Testis (tissue), 3 donors: ENCODE measurements around the gene ING5. TPM values are rescaled to one million over a fixed set of nuclear protein-coding genes. Genes with fewer than 3 reads are reported as not detected.

Experiments used
- DNase-seq: peaks from one replicate; pipeline ENCODE4 v3.0.0-alpha.2; 2019
- H3K27ac ChIP-seq, 2 donors: fragments of 200-600 bp; sonication (generic); one replicate each; pipeline ENCODE4 v1.5.1; 2019
- H3K27me3 ChIP-seq: fragments of 200-600 bp; sonication (generic); one replicate; pipeline ENCODE4 v1.5.1; 2019
- H3K36me3 ChIP-seq: fragments of 200-600 bp; sonication (generic); one replicate; pipeline ENCODE4 v1.5.1; 2017; ENCODE audit warnings: low read depth; ENCODE audit errors: missing control alignments
- H3K4me1 ChIP-seq: fragments of 200-600 bp; sonication (generic); one replicate; pipeline ENCODE4 v1.5.1; 2019
- H3K4me3 ChIP-seq, 2 donors: fragments of 200-600 bp; sonication (generic); one replicate each; pipeline ENCODE4 v1.5.1; 2017 to 2019
- H3K9me3 ChIP-seq: fragments of 200-600 bp; sonication (generic); one replicate; pipeline ENCODE4 v1.5.1; 2017
- POLR2A ChIP-seq: fragments of 450-650 bp; IDR thresholded peaks from one replicate; pipeline ENCODE4 v1.6.1; 2017; ENCODE audit warnings: antibody characterized with exemption, mild to moderate bottlenecking, moderate library complexity
- whole genome bisulfite sequencing, 2 donors: methylation state at CpG; one replicate each; pipeline ENCODE4 v1.1.5; 2018; 5-methylcytosine and 5-hydroxymethylcytosine counted together
- intact Hi-C: fragments of 100-400 bp; cut with DNase I; formaldehyde crosslinking; loops from one replicate; pipeline ENCODE4 v1.15.1; 2023; ENCODE audit warnings: low total_unique reads
- polyA plus RNA-seq: library from polyadenylated mRNA; stranded (reverse); fragments of 350-450 nt; fragmentation: Illumina TruSeq; extraction: RNeasy Lipid Tissue Mini Kit (QIAGEN cat#74804); gene quantifications from one replicate; pipeline ENCODE4 v1.2.3, GENCODE V29; 2014; ENCODE audit warnings: low read depth, low replicate concordance; ENCODE audit not compliant: insufficient read depth
- total RNA-seq, 2 donors: library from RNA; depleted of rRNA; stranded (reverse); fragments of >200 nt; gene quantifications; one replicate each; pipeline ENCODE4 v1.2.3, GENCODE V29; 2016
- TF ChIP-seq, protein P1 (sequence below), 3 experiments: fragments of 450-650 bp in 2 of 3; fragments of 200-600 bp in 1 of 3; sonication (generic) in 1 of 3; IDR thresholded peaks; one replicate each; pipeline ENCODE4 v1.5.1; 2016 to 2019; ENCODE audit warnings: antibody characterized with exemption in 3 of 3, mild to moderate bottlenecking in 2 of 3, moderate library complexity in 1 of 3

Gene ING5
- total and polyA plus RNA-seq, 3 donors from 2014 or later: 21.5 to 56.9 (median 44.5) TPM

GRCh38 chr2:241671457-241672240, 30.2 kb upstream of the ING5 start:
- intact Hi-C loops: no loop called here
- Histone ChIP-seq H3K4me3 (no peak overlapping the region), H3K36me3 (no peaks in the 10 kb centered on the region), H3K27ac (no peak overlapping the region), H3K4me1 (no peaks in the 10 kb centered on the region), H3K27me3 (no peaks in the 10 kb centered on the region), H3K9me3 (no peaks in the 10 kb centered on the region)
- no peak for TF ChIP-seq POLR2A
- DNase-seq: no peak
- WGBS, 2 donors: 91 to 92% methylated on average over 18 to 31 of the region's 31 CpGs

- H3K27ac ChIP-seq: no peak overlapping the region
- intact Hi-C loops: no loop called here
- no peak for TF ChIP-seq POLR2A
- DNase-seq: no peak
- H3K9me3 ChIP-seq: no peaks in the 10 kb centered on the region
- H3K4me3 ChIP-seq: no peak overlapping the region
- no peaks in the 10 kb centered on the region for H3K27me3 ChIP-seq
- H3K36me3 ChIP-seq: no peaks in the 10 kb centered on the region
- no peaks in the 10 kb centered on the region for H3K4me1 ChIP-seq
- WGBS, 2 donors: 92% methylated on average over 34 to 42 of the region's 42 CpGs
Observed at GRCh38 chr2:241672243-241673188, 29.3 kb upstream of the ING5 start.

DNA sequence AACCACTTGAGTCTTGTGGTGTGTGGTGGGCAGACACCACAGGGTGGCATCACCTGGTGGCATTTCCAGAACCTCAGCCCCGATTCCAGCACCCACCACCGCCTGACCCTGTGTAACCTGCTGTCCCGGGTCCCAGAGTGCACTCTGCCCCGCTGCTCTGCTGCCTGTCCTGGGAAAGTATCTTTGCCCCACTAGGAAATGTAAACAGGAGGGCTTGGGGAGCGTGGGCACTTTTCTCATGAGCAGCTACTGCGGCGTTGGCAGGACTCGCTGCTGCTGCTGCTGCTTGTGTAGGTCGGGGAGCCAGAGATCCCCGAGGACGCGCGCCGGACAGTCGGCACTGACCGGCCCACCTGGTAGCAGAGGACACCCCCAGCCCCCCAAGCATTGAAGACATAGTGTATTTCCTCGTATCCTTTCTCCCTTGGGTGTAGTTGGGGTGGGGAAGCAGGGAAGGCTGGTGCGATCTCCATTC, 28.6 kb upstream of the ING5 start:
- TF ChIP-seq, protein P1, sequence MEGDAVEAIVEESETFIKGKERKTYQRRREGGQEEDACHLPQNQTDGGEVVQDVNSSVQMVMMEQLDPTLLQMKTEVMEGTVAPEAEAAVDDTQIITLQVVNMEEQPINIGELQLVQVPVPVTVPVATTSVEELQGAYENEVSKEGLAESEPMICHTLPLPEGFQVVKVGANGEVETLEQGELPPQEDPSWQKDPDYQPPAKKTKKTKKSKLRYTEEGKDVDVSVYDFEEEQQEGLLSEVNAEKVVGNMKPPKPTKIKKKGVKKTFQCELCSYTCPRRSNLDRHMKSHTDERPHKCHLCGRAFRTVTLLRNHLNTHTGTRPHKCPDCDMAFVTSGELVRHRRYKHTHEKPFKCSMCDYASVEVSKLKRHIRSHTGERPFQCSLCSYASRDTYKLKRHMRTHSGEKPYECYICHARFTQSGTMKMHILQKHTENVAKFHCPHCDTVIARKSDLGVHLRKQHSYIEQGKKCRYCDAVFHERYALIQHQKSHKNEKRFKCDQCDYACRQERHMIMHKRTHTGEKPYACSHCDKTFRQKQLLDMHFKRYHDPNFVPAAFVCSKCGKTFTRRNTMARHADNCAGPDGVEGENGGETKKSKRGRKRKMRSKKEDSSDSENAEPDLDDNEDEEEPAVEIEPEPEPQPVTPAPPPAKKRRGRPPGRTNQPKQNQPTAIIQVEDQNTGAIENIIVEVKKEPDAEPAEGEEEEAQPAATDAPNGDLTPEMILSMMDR (IDR thresholded peaks at IDR 0.05): no peak
- no peak for TF ChIP-seq POLR2A
- no peak for DNase-seq
- intact Hi-C loops: no loop called here
- 92 to 96% methylated on average over 13 to 18 of the region's 18 CpGs for WGBS, 2 donors
- H3K27ac ChIP-seq: no peak overlapping the region
- no peaks in the 10 kb centered on the region for H3K36me3 ChIP-seq
- H3K27me3 ChIP-seq: no peaks in the 10 kb centered on the region
- H3K9me3 ChIP-seq: no peaks in the 10 kb centered on the region
- no peak overlapping the region for H3K4me3 ChIP-seq
- no peaks in the 10 kb centered on the region for H3K4me1 ChIP-seq

DNA sequence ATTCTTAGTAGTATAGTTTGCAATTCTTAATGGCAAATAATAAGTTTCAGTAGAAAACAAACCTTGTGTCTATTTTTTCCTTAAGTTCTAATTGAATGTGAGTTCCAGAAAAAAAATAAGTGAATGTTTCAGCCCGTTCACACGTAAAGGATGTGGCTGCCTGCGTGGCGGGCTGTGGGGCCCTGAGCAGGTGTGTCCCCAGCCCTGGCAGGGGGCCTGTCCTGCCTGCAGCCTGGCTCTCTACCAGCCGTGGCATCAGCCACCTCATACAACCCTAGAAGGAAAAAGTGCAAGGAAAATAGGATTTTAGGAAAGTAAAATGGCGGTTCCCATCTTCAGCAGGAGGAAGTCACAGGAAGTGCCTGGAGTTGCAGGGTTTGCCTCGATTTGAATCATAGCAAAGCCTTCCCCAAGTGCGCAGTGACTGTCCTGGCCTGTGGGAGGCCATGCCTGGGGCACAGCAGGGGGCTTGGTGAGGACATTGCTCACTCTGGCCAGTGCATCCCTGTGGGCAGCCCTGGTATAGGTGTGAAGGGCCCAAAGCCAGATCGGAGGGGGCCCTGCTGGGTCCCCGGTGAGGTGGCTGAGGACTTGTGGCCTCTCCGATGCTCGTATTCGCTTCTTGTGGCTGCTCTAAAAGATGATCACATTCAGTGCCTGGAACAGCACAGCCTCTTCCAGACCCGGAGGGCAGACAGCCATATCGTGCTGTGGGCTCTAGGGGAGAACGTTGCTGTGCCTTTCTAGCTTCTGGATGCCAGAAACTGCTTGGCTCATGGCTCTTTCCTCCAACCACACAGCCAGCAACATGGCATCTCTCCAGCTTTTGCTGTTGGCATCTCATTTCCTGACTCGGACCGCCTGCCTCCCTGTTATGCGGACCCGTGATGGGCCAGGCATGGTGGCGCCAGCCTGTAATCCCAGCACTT, 27.8 kb upstream of the ING5 start:
- no peak overlapping the region for H3K4me3 ChIP-seq
- 78 to 85% methylated on average over 16 to 21 of the region's 21 CpGs for WGBS, 2 donors
- no peaks in the 10 kb centered on the region for H3K9me3 ChIP-seq
- DNase-seq: no peak
- intact Hi-C loops: no loop called here
- H3K27ac ChIP-seq: no peak overlapping the region
- H3K36me3 ChIP-seq: no peaks in the 10 kb centered on the region
- TF ChIP-seq, protein P1 (IDR thresholded peaks at IDR 0.05): no peak
- TF ChIP-seq POLR2A: no peak
- H3K27me3 ChIP-seq: no peaks in the 10 kb centered on the region
- H3K4me1 ChIP-seq: no peaks in the 10 kb centered on the region

DNA sequence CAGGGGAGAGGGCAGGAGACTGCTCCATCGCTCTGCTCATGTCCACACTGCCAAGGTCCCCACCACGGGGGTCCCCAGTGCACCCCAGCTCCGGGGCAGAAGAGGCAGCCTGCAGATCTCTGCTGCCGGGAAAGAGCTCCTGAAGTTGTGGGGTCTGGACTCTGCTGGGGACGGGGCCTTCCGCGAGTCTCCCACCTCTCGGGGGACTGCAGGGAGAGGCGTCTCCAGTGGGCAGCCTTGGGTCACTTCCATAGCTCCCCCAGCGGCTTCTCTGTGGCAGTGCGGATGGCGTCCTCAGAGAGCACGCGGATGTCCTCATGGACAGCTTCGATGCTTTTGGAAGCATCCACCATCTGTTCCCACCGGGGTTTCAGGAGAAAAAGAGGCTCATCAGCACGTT, 26.0 kb upstream of the ING5 start:
- Histone ChIP-seq H3K27me3 (no peaks in the 10 kb centered on the region), H3K4me1 (no peaks in the 10 kb centered on the region), H3K9me3 (no peaks in the 10 kb centered on the region), H3K4me3 (no peak overlapping the region), H3K36me3 (no peaks in the 10 kb centered on the region), H3K27ac (no peak overlapping the region)
- DNase-seq: no peak
- WGBS, 2 donors: 71 to 77% methylated on average over 8 to 17 of the region's 17 CpGs
- intact Hi-C loops: no loop called here
- TF ChIP-seq, protein P1 (IDR thresholded peaks at IDR 0.05): no peak
